Psoas muscle (tissue), 8 donors: ENCODE data around the gene MRPS15. TPM values are rescaled to one million over a fixed set of nuclear protein-coding genes. Genes with fewer than 3 reads are reported as not detected.

Experiments
- ATAC-seq, 4 donors: fragments of 200-7000 bp; cut with Tn5 transposase; one replicate each; pipeline ENCODE4 v1.9.1; 2020; ENCODE audit warnings: moderate library complexity in 3 of 4, mild to moderate bottlenecking in 2 of 4
- DNase-seq, 2 donors: peaks; one replicate each; pipeline ENCODE4 v3.0.0-alpha.2; 2020
- H3K27ac ChIP-seq: fragments of 200-600 bp; one replicate; pipeline ENCODE4 v1.8.0; 2022
- H3K27me3 ChIP-seq, 3 donors: fragments of 200-600 bp in 1 of 3; one replicate each; pipeline versions ENCODE4 v1.6.1 to v1.8.0; 2013 to 2022; ENCODE audit warnings: low read length in 2 of 3, mild to moderate bottlenecking in 2 of 3, moderate library complexity in 1 of 3; ENCODE audit not compliant: insufficient read depth in 3 of 3
- H3K36me3 ChIP-seq, 2 donors: fragments of 200-600 bp in 1 of 2; one replicate each; pipeline versions ENCODE4 v1.6.1 to v1.8.0; 2013 to 2022; ENCODE audit warnings: low read depth in 1 of 2, mild to moderate bottlenecking in 1 of 2, moderate library complexity in 1 of 2; ENCODE audit not compliant: insufficient read depth in 1 of 2
- H3K4me1 ChIP-seq: fragments of 200-600 bp; one replicate; pipeline ENCODE4 v1.8.0; 2022
- H3K4me3 ChIP-seq: fragments of 200-600 bp; one replicate; pipeline ENCODE4 v1.8.0; 2022; ENCODE audit warnings: mild to moderate bottlenecking
- H3K9me3 ChIP-seq: fragments of 200-600 bp; one replicate; pipeline ENCODE4 v1.8.0; 2022
- WGBS, 3 donors: extraction: QIAGEN DNeasy Blood & Tissue Kit; methylation state at CpG; one replicate each; pipeline versions ENCODE4 v1.1.6 to v1.1.7; 2013; 5-methylcytosine and 5-hydroxymethylcytosine counted together
- intact Hi-C, 2 donors: fragments of 100-400 bp; cut with DNase I; formaldehyde crosslinking; loops; one replicate each; pipeline versions ENCODE4 v1.11.0 to v1.14.2; 2022
- polyA plus RNA-seq, 3 donors: library from polyadenylated mRNA; stranded (reverse); fragments of 200-250 nt; gene quantifications; one replicate each; pipeline ENCODE4 v1.2.3, GENCODE V29; 2013
- total RNA-seq, 4 donors: library from RNA; stranded (reverse); fragmentation: NEBNext Ultra II Directional in 2 of 4; extraction: Animal tissue kit (Norgen Biotek cat#: 25700) in 2 of 4; gene quantifications; one replicate each; pipeline versions ENCODE4 v1.2.1 to v1.2.4, GENCODE V29; 2021 to 2023
- TF ChIP-seq, protein P1 (sequence below): fragments of 200-600 bp; IDR thresholded peaks from one replicate; pipeline ENCODE4 v1.8.0; 2022; ENCODE audit warnings: antibody characterized with exemption
- donor health status: healthy with polysubstance abuse.
- donor health status: DM: no; HTN: no; CAD: no; lungs with moderate emphysema.
- donor health status: Bipolar disorder and iron deficiency.
- donor health status: healthy.
- donor health status: DM: yes; HTN: yes; CAD: no.
- donor health status: DM: no; HTN: no; CAD: no.
- donor health status: DM: no; HTN: no; CAD: no.
- donor health status: DM: yes; HTN: yes; CAD: no.

MRPS15 gene
- total and polyA plus RNA-seq, 7 donors: 127 to 279 (median 141) TPM

DNA sequence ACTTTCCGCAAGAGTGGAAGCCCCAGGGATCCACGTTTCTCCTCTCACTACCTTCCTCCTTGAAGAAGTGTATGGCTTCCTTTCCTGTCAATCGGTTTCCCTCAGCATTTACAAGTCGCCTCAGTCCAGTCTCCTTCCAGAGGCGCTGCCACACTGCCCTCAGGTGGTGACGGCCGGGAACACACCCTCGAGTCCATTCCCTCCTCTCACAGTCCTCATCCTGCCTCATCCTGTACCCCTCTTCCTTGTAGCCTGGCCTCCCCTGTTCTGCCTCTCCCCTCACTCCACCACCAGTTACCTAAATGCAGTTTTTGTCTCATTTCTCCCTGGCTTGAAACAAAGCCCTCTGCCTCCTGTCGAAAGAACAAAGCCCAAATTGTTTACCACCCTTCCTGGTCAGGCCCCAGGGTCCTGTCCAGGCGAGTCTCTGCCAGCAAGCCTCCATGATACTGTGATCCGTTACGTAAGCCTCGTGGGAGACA lies 43.3 kb downstream of the MRPS15 start:
- Histone ChIP-seq H3K36me3 (peaks cover 0 to 19% of the 10 kb centered on the region in 2 donors), H3K9me3 (no peaks in the 10 kb centered on the region), H3K27me3 (no peaks in the 10 kb centered on the region), H3K4me1 (peaks cover 23% of the 10 kb centered on the region), H3K4me3 (peak overlapping the region; percentile 29), H3K27ac (peak overlapping the region; percentile 83)
- intact Hi-C loops: loop anchor here (2.0 to 10.0 kb wide), 7 partner anchors 78 to 326 kb away; partner anchors contain the start of genes SH3D21 (in 1 of the 2) and TRAPPC3 (in 1 of the 2)
- TF ChIP-seq, protein P1, sequence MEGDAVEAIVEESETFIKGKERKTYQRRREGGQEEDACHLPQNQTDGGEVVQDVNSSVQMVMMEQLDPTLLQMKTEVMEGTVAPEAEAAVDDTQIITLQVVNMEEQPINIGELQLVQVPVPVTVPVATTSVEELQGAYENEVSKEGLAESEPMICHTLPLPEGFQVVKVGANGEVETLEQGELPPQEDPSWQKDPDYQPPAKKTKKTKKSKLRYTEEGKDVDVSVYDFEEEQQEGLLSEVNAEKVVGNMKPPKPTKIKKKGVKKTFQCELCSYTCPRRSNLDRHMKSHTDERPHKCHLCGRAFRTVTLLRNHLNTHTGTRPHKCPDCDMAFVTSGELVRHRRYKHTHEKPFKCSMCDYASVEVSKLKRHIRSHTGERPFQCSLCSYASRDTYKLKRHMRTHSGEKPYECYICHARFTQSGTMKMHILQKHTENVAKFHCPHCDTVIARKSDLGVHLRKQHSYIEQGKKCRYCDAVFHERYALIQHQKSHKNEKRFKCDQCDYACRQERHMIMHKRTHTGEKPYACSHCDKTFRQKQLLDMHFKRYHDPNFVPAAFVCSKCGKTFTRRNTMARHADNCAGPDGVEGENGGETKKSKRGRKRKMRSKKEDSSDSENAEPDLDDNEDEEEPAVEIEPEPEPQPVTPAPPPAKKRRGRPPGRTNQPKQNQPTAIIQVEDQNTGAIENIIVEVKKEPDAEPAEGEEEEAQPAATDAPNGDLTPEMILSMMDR: peak; percentile 96
- peak; percentile 89 to 93 for DNase-seq
- WGBS, 3 donors: 13 to 18% (median 14%) methylated on average over 13 of the region's 13 CpGs
- ATAC-seq: peak; percentile 88 to 91 (median 88)

DNA sequence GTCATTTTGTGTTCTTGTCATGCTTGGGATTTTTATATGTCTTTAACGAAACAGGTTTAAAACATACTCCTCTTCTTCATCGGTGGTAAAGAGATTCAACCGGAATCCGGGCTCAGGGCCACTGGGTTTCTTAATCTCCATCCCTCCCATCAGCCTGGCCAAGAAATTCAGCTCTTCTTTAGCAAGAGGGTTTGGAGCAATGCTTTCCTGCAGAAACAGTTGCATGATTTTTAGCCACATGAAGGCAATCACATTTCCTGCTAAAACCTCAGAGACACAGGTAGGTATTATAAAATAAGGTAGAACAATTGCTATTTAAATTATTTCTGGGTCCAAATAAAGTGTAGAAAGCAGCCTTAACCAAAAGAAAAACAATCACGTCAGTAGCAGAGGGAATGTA lies 43.8 kb downstream of the MRPS15 start:
- Histone ChIP-seq H3K27ac (peak overlapping the region; percentile 83), H3K36me3 (peaks cover 0 to 19% of the 10 kb centered on the region in 2 donors)

DNA sequence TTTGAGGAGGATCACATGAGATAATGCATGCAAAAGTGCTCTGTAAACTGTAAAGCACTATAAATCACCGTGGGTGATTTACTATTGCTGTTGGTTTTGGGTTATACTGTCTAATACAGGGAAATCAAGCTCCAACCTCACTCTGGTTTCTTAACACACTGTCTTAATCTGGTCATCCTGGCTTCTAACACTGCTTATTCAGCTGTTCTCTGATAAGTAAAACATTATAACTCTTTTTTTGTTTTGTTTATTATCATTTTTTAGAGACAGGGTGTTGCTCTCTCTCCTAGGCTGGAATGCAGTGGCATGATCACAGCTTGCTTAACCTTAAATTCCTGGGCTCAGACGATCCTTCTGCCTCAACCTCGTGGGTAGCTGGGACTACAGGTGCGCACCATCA lies 44.6 kb downstream of the MRPS15 start:
- H3K27me3 ChIP-seq: no peaks in the 10 kb centered on the region
- H3K36me3 ChIP-seq: peaks cover 0 to 19% of the 10 kb centered on the region in 2 donors
- WGBS, 3 donors: 42 to 69% (median 46%) methylated on average over 4 of the region's 4 CpGs
- no peaks in the 10 kb centered on the region for H3K9me3 ChIP-seq
- H3K27ac ChIP-seq: peak overlapping the region; percentile 83
- DNase-seq: no peak
- ATAC-seq: peak in 3 of 4 donors; percentile 21 to 41 (median 24)
- H3K4me3 ChIP-seq: no peak overlapping the region
- intact Hi-C loops: no loop called here
- TF ChIP-seq, protein P1: no peak
- H3K4me1 ChIP-seq: peaks cover 23% of the 10 kb centered on the region

More for the DNA sequence above, 43.8 kb downstream of the MRPS15 start:
- TF ChIP-seq, protein P1: no peak
- Histone ChIP-seq H3K27me3 (no peaks in the 10 kb centered on the region), H3K9me3 (no peaks in the 10 kb centered on the region), H3K4me3 (peak overlapping the region; percentile 29), H3K4me1 (peaks cover 23% of the 10 kb centered on the region)
- intact Hi-C loops: loop anchor here (2.0 to 10.0 kb wide), 7 partner anchors 78 to 326 kb away; partner anchors contain the start of genes SH3D21 (in 1 of the 2) and TRAPPC3 (in 1 of the 2)
- peak in 1 of 2 donors; percentile 49 for DNase-seq
- WGBS, 3 donors: 19 to 36% (median 33%) methylated on average over 5 of the region's 5 CpGs
- peak; percentile 33 to 62 (median 51) for ATAC-seq

DNA sequence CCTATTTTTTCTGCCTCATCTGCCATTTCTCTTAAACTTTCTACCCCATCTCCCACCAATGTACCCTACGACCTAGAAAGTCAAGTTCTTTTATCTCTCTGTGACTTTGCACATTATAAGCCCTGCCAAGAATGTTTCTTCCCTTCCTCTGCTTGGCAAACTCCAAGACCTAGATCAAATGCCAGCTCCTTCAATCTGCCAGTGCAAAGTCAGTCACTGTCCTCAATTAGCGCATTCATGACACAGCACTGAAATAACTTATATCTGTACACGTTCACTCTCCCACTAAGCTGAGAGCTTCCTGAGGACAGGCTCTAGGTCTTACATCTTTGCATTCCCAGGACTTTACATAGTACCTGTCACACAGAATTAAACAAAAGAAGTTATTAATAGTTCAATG lies 45.0 kb downstream of the MRPS15 start:
- no peaks in the 10 kb centered on the region for H3K27me3 ChIP-seq
- WGBS, 3 donors: 24 to 43% (median 39%) methylated on average over 3 of the region's 3 CpGs
- H3K36me3 ChIP-seq: peaks cover 0 to 19% of the 10 kb centered on the region in 2 donors
- TF ChIP-seq, protein P1: no peak
- no peak overlapping the region for H3K4me3 ChIP-seq
- peak overlapping the region; percentile 83 for H3K27ac ChIP-seq
- no peak for DNase-seq
- H3K9me3 ChIP-seq: no peaks in the 10 kb centered on the region
- peak; percentile 75 to 90 (median 86) for ATAC-seq
- peaks cover 23% of the 10 kb centered on the region for H3K4me1 ChIP-seq
- intact Hi-C loops: no loop called here
